Fibroblast of skin of left quadriceps (primary cell): ENCODE results near the gene TECTA.
"Not testable (repeated sequence)": the region's sequence is repeated elsewhere in the genome, so short reads cannot be mapped to it uniquely, and the experiment has no call there.

Experiments
- DNase-seq, 2 experiments: peaks; one replicate each; pipeline ENCODE4 v3.0.0-alpha.2; 2013; ENCODE audit warnings: low read depth in 2 of 2

The TECTA gene

DNA sequence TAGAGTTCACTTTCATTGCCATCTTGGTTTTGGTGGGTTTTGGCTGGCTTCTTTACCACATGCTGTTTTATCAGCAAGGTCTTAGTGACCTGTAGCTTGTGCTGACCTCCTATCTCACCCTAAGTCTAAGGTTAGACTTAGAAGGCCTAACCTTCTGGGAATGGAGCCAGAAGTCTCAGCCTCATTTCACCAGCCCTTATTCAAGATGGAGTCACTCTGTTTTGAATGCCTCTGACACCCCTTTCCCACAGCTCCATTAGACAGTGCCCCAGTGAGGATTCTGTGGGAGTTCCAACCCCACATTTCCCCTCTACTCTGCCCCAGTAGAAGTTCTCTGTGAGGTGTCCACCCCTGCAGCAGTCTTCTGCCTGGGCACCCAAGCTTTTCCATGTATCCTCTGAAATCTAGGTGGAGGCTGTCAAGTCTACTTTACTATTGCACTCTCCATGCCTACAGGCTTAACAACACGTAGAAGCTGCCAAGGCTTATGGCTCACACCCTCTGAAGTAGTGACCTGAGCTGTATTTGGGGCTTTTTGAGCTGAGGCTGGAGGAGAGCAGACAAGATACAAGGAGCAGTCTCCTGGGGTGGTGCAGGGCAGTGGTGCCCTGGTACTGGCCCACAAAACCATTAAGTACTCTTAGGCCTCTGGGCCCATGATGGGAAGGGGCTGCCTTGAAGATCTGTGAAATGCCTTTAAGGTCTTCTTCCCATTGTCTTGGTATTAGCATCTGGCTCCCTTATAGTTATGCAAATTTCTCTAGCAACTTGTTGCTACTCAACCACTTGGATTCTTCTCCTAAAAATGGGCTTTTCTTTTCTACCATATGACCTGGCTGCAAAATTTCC, 125.6 kb downstream of the TECTA start:
- DNase-seq, result no peak

DNA sequence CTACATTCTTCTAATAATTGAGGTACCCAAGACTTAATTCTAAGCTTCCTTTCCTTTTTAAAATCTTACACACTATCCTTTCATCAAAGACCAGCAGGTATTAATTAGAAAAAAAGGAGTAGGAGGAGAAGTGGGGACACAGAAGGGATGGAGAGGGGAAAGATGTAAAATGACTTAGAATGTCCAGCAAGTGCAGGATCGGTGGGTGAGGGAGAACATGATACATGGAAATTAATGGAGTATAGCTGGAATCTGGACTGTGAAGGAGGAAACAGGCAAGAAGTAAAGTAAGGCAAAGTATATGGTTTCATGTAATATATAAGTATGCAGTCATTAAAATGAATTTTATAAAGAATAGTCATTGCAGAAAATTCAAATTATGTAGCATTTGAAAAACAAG, 127.8 kb downstream of the TECTA start:
- DNase-seq, result no peak

DNA sequence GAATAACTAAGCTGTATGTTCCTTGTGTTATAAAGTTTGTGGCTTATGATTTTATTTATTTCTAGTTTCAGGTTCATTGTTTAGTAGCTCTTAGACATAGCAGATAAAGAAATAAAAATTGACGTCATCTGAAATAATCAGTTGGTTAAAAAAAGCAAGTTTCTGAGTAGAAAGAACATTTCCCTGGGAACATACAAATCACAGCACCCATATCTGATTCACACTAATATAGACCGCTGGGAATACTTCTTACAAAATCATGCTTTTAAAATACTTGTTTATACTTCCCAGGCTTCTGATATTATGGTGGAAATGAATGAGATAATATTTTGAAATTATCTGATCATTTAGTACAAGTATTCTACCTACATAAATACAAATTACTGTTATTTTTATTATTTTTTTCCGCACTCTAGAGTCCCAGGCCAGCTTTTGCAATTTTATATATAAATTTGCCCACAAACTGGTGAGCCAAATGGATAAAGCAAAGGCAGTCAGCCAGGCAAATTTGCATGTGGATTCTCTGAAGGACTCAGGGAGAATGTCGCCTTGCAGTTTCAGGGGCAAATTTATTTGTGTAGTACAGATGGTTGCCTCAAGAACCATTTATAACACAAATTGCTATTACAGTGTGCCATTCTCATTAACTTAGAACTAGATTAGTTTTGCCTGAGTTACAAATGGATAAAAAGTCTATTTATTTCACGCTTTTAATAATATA, 128.6 kb downstream of the TECTA start:
- DNase-seq, result no peak

DNA sequence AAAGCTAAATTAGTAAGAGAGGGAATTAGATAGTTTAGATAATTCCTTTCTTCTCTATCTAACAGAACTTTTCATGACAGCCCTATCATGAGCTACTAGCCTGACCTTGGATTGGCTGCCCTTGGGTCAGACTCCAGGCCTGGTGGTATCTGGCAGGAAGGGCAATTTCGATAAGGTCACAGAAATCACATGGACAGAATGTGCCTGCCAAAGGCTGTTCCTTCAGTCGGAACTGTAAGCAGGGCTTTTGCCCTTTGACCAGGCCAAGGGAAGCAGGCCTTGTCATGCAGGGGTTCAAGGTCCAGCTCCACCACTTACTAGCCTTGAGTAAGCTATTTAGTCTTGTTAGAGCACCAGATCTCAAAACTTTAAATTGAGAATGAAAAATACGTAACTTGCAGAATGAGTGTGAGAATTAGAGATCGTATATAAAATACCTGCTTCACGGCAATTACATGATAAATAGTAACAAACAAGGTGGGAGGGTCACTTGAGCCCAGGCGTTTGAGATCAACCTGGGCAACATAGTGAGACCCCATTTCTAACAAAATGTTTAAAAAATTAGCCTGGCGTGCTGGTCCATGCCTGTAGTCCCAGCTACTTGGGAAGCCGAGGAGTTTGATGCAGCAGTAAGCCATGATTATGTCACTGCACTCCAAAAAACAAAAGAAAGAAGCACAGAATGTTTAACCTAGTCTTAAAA, 130.7 kb downstream of the TECTA start:
- DNase-seq, result no peak

DNA sequence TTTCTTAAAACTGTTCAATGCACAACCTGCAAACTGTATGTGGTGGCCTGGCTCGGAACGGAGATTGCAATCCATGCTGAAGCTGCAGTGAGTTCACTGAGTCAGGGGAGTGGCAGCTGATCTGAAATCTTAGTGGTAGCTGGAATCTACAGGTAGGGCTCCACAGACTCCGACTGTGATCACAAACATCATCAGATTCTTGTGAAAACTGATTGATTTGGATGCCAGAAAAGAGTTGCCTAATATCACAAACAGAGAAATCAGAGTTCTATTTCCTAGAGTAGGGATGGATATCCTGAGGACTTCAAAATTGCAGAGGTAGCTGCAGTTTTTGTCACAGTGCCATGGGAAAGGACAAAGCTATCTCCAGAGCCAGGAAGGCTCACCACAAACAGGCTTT, 134.0 kb downstream of the TECTA start:
- no peak for DNase-seq

DNA sequence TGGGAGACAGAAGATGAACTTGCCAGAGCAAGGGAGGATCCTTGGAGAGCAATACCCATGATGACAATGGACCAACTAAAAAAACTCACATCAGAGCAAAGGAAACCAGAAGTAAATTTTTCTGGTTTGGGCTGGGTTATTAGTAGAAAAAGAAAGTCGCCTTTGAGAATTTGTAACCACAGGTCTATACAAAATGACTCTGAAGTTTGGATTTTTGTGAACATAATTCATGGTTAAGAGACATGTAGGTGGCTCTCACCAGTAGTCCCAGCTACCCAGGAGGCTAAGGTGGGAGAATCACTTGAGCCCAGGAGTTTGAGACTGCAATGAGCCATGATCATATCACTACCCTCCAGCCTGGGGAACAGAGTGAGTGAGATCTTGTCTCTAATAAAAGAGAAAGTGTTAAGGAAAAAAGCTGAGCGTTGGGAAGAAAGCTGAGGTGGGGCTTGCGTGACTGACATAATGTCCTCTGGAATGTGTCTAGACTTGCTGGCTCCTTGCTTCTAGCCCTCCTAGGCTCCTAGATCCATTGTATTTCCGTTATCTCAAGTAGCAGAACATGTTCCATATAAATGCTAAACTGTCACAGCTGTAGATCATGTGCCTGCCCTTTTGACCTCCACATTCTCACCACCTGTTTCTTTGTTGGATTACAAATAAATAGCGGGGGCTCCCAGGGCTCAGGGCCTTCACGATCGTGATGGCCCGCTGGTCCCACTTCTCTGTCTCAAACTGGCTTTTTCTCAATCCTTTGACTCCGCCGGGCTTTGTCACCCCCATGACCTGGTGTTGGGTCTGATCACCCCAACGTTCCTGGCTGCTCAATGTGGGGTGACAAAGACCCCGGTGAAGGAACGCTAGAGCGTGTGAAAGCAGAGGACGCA, 135.3 kb downstream of the TECTA start:
- no peak for DNase-seq

DNA sequence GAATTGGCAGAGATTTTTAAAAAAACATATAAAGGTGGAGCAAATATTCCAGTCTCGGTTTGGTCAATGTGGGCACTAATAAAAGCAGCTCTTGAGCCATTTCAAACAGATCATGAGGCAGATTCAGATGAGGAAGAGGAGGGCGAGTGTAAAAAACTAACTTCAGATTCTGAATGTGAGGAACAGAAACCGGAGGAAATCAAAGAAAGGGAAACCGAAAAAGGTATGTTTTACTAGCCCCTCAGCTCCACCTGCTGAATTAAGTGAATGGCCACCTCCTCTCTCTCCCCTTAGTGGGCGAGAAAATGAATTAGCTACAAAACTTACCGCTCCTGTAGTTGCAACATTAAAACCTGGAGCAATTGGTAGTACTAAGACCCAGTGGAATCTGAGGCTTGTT, 136.2 kb downstream of the TECTA start:
- not testable (repeated sequence) for DNase-seq

DNA sequence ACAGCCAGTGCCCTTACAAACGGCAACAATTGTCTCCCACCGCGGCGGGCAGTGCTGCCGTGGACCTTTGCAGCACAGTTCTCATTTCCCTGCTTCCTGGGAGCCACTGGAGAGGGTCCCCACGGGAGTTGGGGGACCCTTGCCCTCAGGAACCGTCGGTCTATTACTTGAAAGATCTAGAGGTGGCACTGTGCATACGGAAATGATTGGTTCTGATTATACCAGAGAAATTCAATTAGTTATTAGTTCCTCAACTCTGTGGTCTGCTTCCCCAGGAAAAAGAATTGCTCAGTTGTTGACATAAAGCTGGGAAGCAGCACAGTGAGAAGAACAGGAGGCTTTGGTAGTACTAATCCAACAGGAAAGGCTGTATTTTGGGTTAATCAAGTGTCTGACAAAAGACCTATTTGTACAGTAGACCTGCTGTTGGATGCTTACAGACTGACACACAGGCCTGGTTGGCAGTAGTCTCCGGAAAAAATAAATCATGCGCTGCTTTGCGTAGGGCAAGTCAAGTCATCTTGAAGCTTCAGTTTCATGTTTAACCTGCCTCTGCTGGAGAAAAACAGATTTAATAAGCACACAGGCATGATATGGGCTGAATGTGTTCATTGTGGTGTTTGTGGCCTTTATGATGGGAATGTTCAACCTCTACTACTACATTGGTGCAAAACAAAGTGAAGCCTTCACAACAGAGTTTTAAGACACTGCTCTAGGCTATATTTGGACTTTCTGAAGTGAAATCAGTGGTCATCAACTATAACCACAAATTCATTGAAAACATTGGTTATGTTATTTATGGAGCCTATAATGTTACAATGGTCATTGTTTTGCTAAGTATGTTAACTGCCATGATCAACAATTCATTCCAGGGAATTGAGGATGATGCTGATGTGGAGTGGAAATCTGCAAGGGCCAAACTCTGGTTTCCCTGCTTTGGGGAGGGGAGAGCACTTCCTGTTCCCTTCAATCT, 136.9 kb downstream of the TECTA start:
- DNase-seq, result peak; percentile 48 to 49

DNA sequence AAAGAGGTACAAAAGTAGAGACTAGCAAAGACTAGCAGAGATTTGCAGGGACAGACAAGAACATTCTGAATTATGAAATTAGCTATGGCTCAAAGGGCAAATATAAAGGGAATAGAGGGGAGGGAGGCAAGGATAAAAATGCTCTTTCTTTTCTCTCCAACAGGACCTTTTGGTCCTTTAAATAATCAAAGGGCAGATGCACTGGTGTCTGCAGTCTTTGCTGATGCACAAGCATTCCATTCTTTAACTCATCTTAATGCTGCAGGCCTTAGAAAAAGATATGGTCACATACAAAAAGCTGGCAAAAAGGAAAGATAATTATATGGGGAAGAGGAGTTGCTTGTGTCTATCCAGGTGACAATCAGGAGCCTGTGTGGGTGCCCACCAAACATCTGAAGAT, 137.9 kb downstream of the TECTA start:
- DNase-seq, result no peak

DNA sequence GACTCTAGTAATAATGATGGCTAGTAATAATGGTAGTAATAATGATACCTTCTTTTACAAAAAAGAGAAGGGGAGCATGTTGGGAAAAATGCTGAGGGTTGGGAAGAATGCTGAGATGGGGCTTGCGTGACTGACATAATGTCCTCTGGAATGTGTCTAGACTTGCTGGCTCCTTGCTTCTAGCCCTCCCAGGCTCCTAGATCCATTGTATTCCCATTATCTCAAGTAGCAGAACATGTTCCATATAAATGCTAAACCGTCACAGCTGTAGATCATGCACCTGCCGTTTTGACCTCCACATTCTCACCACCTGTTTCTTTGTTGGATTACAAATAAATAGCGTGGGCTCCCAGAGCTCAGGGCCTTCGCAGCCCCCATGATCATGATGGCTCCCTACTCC, 139.0 kb downstream of the TECTA start:
- DNase-seq, result not testable (repeated sequence)

DNA sequence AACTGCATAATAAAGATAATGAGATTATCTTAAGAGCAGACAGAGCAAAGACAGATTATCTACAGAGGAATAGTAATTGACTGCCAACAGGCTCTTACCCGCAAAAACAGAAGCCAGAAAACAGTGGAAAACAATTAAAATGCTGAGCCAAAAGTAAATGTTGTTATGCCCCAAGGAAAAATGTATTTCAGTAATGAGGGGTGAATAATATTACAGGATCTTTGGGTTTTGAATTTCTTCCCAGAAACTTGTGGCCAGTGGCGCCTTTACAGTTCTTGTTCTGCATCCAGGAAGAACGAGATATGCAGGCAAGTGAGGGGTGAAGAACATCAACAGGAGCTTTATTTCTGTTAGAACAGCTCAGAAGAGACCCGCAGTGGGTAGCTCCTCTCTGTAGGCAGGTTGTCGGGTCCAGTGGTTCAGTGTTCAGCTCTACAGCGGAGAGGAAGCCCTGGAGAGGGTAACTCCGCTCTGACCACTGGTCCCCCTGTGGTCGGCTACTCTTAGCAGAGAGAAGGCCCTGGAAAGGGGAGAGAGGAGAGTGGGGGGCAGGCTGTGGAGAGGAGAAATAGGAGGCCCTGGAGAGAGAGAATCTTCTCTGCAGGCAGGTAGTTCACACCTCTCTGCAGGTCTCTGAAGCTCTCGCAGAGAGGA, 139.7 kb downstream of the TECTA start:
- DNase-seq, result peak in 1 of 2 experiments; percentile 17
